HS-27A (cell line): ENCODE measurements around the gene SMYD5.

ENCODE experiments used
- DNase-seq: peaks from one replicate; pipeline ENCODE4 v3.0.0-alpha.2; 2012; ENCODE audit warnings: low read depth, missing footprints

SMYD5 gene

GRCh38 chr2:73239776-73240175 lies 25.7 kb downstream of the SMYD5 start:
- no peak for DNase-seq

GRCh38 chr2:73243884-73244570 lies 30.0 kb downstream of the SMYD5 start:
- no peak for DNase-seq

GRCh38 chr2:73244580-73244979 lies 30.5 kb downstream of the SMYD5 start:
- DNase-seq: no peak

- no peak for DNase-seq
These were observed 32.8 kb downstream of the SMYD5 start for GRCh38 chr2:73246850-73247249.

GRCh38 chr2:73249636-73250035 lies 35.6 kb downstream of the SMYD5 start:
- DNase-seq: no peak

- DNase-seq: no peak
These were observed 37.1 kb downstream of the SMYD5 start for GRCh38 chr2:73250872-73251846.

- no peak for DNase-seq
These were observed 38.4 kb downstream of the SMYD5 start for GRCh38 chr2:73252238-73253027.

GRCh38 chr2:73253400-73253799 lies 39.4 kb downstream of the SMYD5 start:
- DNase-seq: no peak

GRCh38 chr2:73253901-73254300 lies 39.9 kb downstream of the SMYD5 start:
- DNase-seq: no peak

- no peak for DNase-seq
These were observed 40.4 kb downstream of the SMYD5 start for GRCh38 chr2:73254343-73255006.

GRCh38 chr2:73255007-73255644 lies 41.1 kb downstream of the SMYD5 start:
- DNase-seq: no peak

- no peak for DNase-seq
These were observed 42.0 kb downstream of the SMYD5 start for GRCh38 chr2:73255907-73256617.

- no peak for DNase-seq
These were observed 42.5 kb downstream of the SMYD5 start for GRCh38 chr2:73256618-73256922.

- no peak for DNase-seq
These were observed 43.0 kb downstream of the SMYD5 start for GRCh38 chr2:73257021-73257420.

GRCh38 chr2:73257425-73258125 lies 43.5 kb downstream of the SMYD5 start:
- no peak for DNase-seq

- DNase-seq: no peak
These were observed 44.3 kb downstream of the SMYD5 start for GRCh38 chr2:73258186-73258912.

GRCh38 chr2:73258913-73259215 lies 44.8 kb downstream of the SMYD5 start:
- no peak for DNase-seq

GRCh38 chr2:73259276-73259675 lies 45.2 kb downstream of the SMYD5 start:
- no peak for DNase-seq

- no peak for DNase-seq
These were observed 45.8 kb downstream of the SMYD5 start for GRCh38 chr2:73259704-73260337.
